ENCODE results near the gene DAP. TPM values are rescaled to one million over a fixed set of nuclear protein-coding genes. Genes with fewer than 3 reads are reported as not detected.

The DAP gene
- total and polyA plus RNA-seq, 2 of the 13 experiments (the other 11 are each of a cell fraction or from before 2014, with no cell fraction given): 22.0 to 57.5 TPM

DNA sequence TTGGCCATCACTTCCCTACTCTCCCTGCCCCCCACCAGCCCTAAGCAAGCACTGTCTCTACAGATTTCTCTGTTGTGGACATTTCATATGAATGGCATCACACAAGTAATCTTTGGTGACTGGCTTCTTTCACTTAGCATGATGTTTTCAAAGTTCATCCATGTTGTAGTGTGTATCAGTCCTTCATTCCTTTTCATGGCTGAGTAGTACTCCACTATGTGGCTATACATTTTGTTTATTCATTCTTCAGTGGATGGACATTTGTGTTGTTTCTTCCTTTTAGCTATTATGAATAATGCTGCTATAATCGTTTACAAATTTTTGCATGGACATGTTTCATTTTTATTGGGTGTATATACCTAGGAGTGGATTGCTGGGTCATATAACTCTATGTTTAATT is 84.1 kb downstream of the DAP start (continued):
- TF ChIP-seq, protein P1, sequence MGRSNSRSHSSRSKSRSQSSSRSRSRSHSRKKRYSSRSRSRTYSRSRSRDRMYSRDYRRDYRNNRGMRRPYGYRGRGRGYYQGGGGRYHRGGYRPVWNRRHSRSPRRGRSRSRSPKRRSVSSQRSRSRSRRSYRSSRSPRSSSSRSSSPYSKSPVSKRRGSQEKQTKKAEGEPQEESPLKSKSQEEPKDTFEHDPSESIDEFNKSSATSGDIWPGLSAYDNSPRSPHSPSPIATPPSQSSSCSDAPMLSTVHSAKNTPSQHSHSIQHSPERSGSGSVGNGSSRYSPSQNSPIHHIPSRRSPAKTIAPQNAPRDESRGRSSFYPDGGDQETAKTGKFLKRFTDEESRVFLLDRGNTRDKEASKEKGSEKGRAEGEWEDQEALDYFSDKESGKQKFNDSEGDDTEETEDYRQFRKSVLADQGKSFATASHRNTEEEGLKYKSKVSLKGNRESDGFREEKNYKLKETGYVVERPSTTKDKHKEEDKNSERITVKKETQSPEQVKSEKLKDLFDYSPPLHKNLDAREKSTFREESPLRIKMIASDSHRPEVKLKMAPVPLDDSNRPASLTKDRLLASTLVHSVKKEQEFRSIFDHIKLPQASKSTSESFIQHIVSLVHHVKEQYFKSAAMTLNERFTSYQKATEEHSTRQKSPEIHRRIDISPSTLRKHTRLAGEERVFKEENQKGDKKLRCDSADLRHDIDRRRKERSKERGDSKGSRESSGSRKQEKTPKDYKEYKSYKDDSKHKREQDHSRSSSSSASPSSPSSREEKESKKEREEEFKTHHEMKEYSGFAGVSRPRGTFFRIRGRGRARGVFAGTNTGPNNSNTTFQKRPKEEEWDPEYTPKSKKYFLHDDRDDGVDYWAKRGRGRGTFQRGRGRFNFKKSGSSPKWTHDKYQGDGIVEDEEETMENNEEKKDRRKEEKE (IDR thresholded peaks at IDR 0.05): no peak

DNA sequence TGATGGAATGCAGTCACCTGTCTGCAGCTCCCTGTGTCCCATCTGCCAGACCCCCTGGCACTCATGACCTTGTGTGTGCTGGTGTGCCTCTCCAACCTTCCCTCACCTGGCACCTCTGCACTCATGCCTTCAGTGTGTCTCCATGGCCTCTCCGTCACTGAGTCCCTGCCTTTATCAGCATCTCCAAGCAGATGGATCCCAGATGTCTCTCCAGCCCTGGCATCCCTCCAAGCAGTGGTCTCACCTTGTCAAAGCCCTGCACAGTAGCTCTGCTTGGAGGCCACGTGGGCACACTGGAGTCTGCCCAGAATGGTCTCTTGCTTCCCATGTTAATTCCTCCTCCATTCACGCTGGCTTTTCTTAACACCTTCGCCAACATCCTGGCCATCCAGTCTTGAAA is 84.8 kb downstream of the DAP start:
- Histone ChIP-seq H4K20me1 (ENCODE audit: insufficient read depth, low read length) (no peaks in the 10 kb centered on the region), H3K4me3 (replicated peaks in 1 of 3; ENCODE audit: insufficient read depth in 1 of 3, low read depth in 2 of 3, low read length in 3 of 3) (no peak overlapping the region), H3K27ac (ENCODE audit: extremely low read length, insufficient read depth, low read length) (no peak overlapping the region), H3K9me3 (ENCODE audit: low read length) (no peaks in the 10 kb centered on the region), H3K4me1 (ENCODE audit: insufficient read depth, low read length) (peaks cover 9% of the 10 kb centered on the region), H3K36me3 (replicated peaks in 1 of 2; ENCODE audit: control insufficient read depth in 1 of 2, insufficient read depth in 2 of 2, low read length in 2 of 2) (peaks cover 18 to 21% of the 10 kb centered on the region in 2 experiments), H3K79me2 (ENCODE audit: insufficient read depth, low read length) (no peaks in the 10 kb centered on the region), H2AFZ (ENCODE audit: low read length) (no peak overlapping the region), H3K9ac (ENCODE audit: insufficient read depth, low read depth, low read length) (no peak overlapping the region), H3K27me3 (ENCODE audit: control insufficient read depth in 1 of 2, insufficient read depth in 2 of 2, low read length in 2 of 2) (no peaks in the 10 kb centered on the region), H3K4me2 (ENCODE audit: low read depth, low read length) (no peak overlapping the region)
- TF ChIP-seq RBM22 (optimal IDR thresholded peaks at IDR 0.05; ENCODE audit: low read length) (peak; percentile 14), POLR2G (IDR thresholded peaks at IDR 0.05; ENCODE audit: low read depth, low read length) (peak; percentile 51; the same call in 1 of the 2 replicates), JUNB (CRISPR knock-in tag; IDR thresholded peaks at IDR 0.05; ENCODE audit: borderline replicate concordance) (no peak), AGO2 (optimal IDR thresholded peaks at IDR 0.05; ENCODE audit: low read depth, low read length) (peak; percentile 40)
- ATAC-seq: peak; percentile 8; the same call in 2 of the 3 replicates
- no peak for FAIRE-seq
- intact Hi-C loops (cut with micrococcal nuclease; ENCODE audit: unreplicated experiment) (no loop called here), in situ Hi-C loops (cut with HindIII; ENCODE audit: extremely low pct_ligation_motif_present, low pct_unique_long_range_greater_than_20kb) (no loop called here)
- CTCF ChIA-PET (ENCODE audit: low intra/inter-chr PET ratio, low total read pairs): no interaction called here
- no peak for DNase-seq (ENCODE audit: low spot score)
- 91% methylated on average over 4 of the region's 4 CpGs for WGBS (ENCODE audit: low lambda C conversion rate)
- BruUV-seq (replicated peaks): no TSS peak
- POLR2A ChIA-PET: no interaction called here

All from HepG2 (cell line).